GM23338 (cell line): ENCODE results near the gene TRAF3IP1. TPM values are rescaled to one million over a fixed set of nuclear protein-coding genes. Genes with fewer than 3 reads are reported as not detected.

Experiments used
- ATAC-seq: fragments of 200-7000 bp; cut with Tn5 transposase; 3 replicates; pipeline ENCODE4 v1.9.1; 2020
- DNase-seq: peaks from one replicate; pipeline ENCODE4 v3.0.0-alpha.2; 2015; ENCODE audit warnings: low spot score
- H2AFZ ChIP-seq: fragments of 200-600 bp; sonication (generic); 2 replicates; pipeline ENCODE4 v1.8.0; 2016; ENCODE audit warnings: antibody characterized with exemption, mild to moderate bottlenecking, moderate library complexity
- H3F3A ChIP-seq: fragments of 200-600 bp; sonication (generic); replicated peaks from 2 replicates; pipeline ENCODE4 v1.8.0; 2017; ENCODE audit warnings: antibody characterized with exemption, mixed run types, low read depth
- H3K27ac ChIP-seq: fragments of 200-600 bp; sonication (generic); 2 replicates; pipeline ENCODE4 v1.6.1; 2016; ENCODE audit warnings: low read depth
- H3K27me3 ChIP-seq: fragments of 200-600 bp; sonication (generic); 2 replicates; pipeline ENCODE4 v1.8.0; 2016; ENCODE audit warnings: mild to moderate bottlenecking, mixed run types, moderate library complexity; ENCODE audit not compliant: insufficient read depth
- H3K36me3 ChIP-seq: fragments of 200-600 bp; sonication (generic); 2 replicates; pipeline ENCODE4 v1.8.0; 2016; ENCODE audit warnings: mild to moderate bottlenecking; ENCODE audit not compliant: insufficient read depth
- H3K4me1 ChIP-seq: fragments of 200-600 bp; sonication (generic); 2 replicates; pipeline ENCODE4 v1.8.0; 2016; ENCODE audit warnings: mild to moderate bottlenecking, moderate library complexity; ENCODE audit not compliant: insufficient read depth
- H3K4me2 ChIP-seq: fragments of 200-600 bp; sonication (generic); 2 replicates; pipeline ENCODE4 v1.7.1; 2017; ENCODE audit warnings: mixed run types
- H3K4me3 ChIP-seq: fragments of 200-600 bp; sonication (generic); 2 replicates; pipeline ENCODE4 v1.6.1; 2016; ENCODE audit warnings: mixed run types
- H3K79me2 ChIP-seq: fragments of 200-600 bp; sonication (generic); replicated peaks from 2 replicates; pipeline ENCODE4 v1.8.0; 2017; ENCODE audit warnings: mild to moderate bottlenecking; ENCODE audit not compliant: insufficient read depth
- H3K9me2 ChIP-seq: fragments of 200-600 bp; sonication (generic); 2 replicates; pipeline ENCODE4 v1.8.0; 2017; ENCODE audit not compliant: insufficient read depth
- H4K20me1 ChIP-seq: fragments of 200-600 bp; sonication (generic); replicated peaks from 2 replicates; pipeline ENCODE4 v1.8.0; 2017; ENCODE audit warnings: mild to moderate bottlenecking; ENCODE audit not compliant: insufficient read depth
- H3K27ac Mint-ChIP-seq: 2 replicates; pipeline ENCODE4 v1.8.0; 2020; ENCODE audit warnings: inconsistent platforms, mild to moderate bottlenecking, moderate library complexity, mixed read lengths
- H3K27me3 Mint-ChIP-seq: 3 replicates; pipeline ENCODE4 v1.8.0; 2022; ENCODE audit warnings: low read depth, mild to moderate bottlenecking, moderate library complexity, mixed read lengths, inconsistent platforms; ENCODE audit not compliant: insufficient read depth, poor library complexity
- H3K36me3 Mint-ChIP-seq: 3 replicates; pipeline ENCODE4 v1.8.0; 2021; ENCODE audit warnings: low read depth, mild to moderate bottlenecking, inconsistent platforms, moderate library complexity, mixed read lengths
- H3K4me1 Mint-ChIP-seq: 3 replicates; pipeline ENCODE4 v1.8.0; 2020; ENCODE audit warnings: mild to moderate bottlenecking, inconsistent platforms, mixed read lengths
- H3K4me3 Mint-ChIP-seq: 3 replicates; pipeline ENCODE4 v1.8.0; 2021; ENCODE audit warnings: moderate library complexity, mild to moderate bottlenecking, inconsistent platforms, mixed read lengths
- H3K9me3 Mint-ChIP-seq: 3 replicates; pipeline ENCODE4 v1.8.0; 2020; ENCODE audit warnings: moderate library complexity, mild to moderate bottlenecking, inconsistent platforms, mixed read lengths
- CTCF ChIP-seq, 2 experiments: fragments of 200-600 bp in 1 of 2; sonication (generic) in 1 of 2; conservative IDR thresholded peaks; 2 replicates each; pipeline versions ENCODE4 v1.5.1 to v1.6.1; 2016 to 2017; ENCODE audit warnings: antibody characterized with exemption in 2 of 2, low read depth in 2 of 2, mild to moderate bottlenecking in 2 of 2, moderate library complexity in 1 of 2
- ETS1 ChIP-seq: IDR thresholded peaks from 2 replicates; pipeline ENCODE4 v1.6.1; 2016; ENCODE audit warnings: antibody characterized with exemption
- EZH2 ChIP-seq: fragments of 200-600 bp; sonication (generic); IDR thresholded peaks from one replicate; pipeline ENCODE4 v1.8.0; 2017; ENCODE audit warnings: antibody characterized with exemption, mild to moderate bottlenecking, low read depth; ENCODE audit not compliant: unreplicated experiment
- EZH2phosphoT487 ChIP-seq: fragments of 200-600 bp; sonication (generic); IDR thresholded peaks from one replicate; pipeline ENCODE4 v1.8.1; 2018; ENCODE audit warnings: antibody characterized with exemption; ENCODE audit not compliant: unreplicated experiment
- JUNB ChIP-seq: IDR thresholded peaks from one replicate; pipeline ENCODE4 v1.6.1; 2016; ENCODE audit warnings: antibody characterized with exemption; ENCODE audit not compliant: unreplicated experiment
- NANOG ChIP-seq: IDR thresholded peaks from 2 replicates; pipeline ENCODE4 v1.6.1; 2016; ENCODE audit warnings: antibody characterized with exemption, borderline replicate concordance
- REST ChIP-seq: IDR thresholded peaks from one replicate; pipeline ENCODE4 v1.6.1; 2018; ENCODE audit warnings: antibody characterized with exemption; ENCODE audit not compliant: unreplicated experiment
- STAT1 ChIP-seq: IDR thresholded peaks from one replicate; pipeline ENCODE4 v1.6.1; 2016; ENCODE audit warnings: antibody characterized with exemption; ENCODE audit not compliant: unreplicated experiment
- ZNF114 ChIP-seq: fragments of 250-450 bp; sonication (Bioruptor Pico); IDR thresholded peaks from 2 replicates; pipeline ENCODE4 v1.5.0; 2020; ENCODE audit warnings: mild to moderate bottlenecking, moderate library complexity
- ZNF331 ChIP-seq: fragments of 250-450 bp; sonication (Bioruptor Pico); IDR thresholded peaks from 2 replicates; pipeline ENCODE4 v1.5.0; 2020; ENCODE audit warnings: low read depth, mild to moderate bottlenecking, moderate library complexity
- polyA plus RNA-seq: library from polyadenylated mRNA; unstranded; fragments of >200 nt; fragmentation: Nextera tagmentation; extraction: Ambion mirVana; gene quantifications from 2 replicates; pipeline ENCODE4 v1.2.1, GENCODE V29; 2016
- total RNA-seq: library from RNA; depleted of rRNA; stranded (reverse); fragments of >200 nt; shearing (Covaris generic); gene quantifications from 2 replicates; pipeline ENCODE4 v1.2.3, GENCODE V29; 2014

TRAF3IP1 gene
- total and polyA plus RNA-seq, 2 experiments from 2014 or later = 12.5 to 20.7 TPM

- DNase-seq (no peak), ATAC-seq (peak; percentile 73)
- H3K27ac Mint-ChIP-seq = no peak overlapping the region
- no peaks in the 10 kb centered on the region; the same call in 2 of the 3 replicates for H3K4me1 Mint-ChIP-seq
- Histone ChIP-seq H3F3A (no peaks in the 10 kb centered on the region), H2AFZ (no peak overlapping the region), H3K79me2 (peaks cover 82% of the 10 kb centered on the region), H3K36me3 (peaks cover 19% of the 10 kb centered on the region), H3K27me3 (no peaks in the 10 kb centered on the region), H3K4me3 (no peak overlapping the region), H4K20me1 (peaks cover 28% of the 10 kb centered on the region), H3K4me2 (no peak overlapping the region), H3K4me1 (no peaks in the 10 kb centered on the region), H3K27ac (no peak overlapping the region), H3K9me2 (no peaks in the 10 kb centered on the region)
- peaks cover 12% of the 10 kb centered on the region; the same call in 2 of the 3 replicates for H3K9me3 Mint-ChIP-seq
- H3K36me3 Mint-ChIP-seq = peaks cover 60% of the 10 kb centered on the region
- TF ChIP-seq CTCF (conservative IDR thresholded peaks at IDR 0.05; ENCODE audit: low read depth in 2 of 2) = peak in 1 of 2 experiments; percentile 42; a peak in 3 of 4 replicates
- no peak for TF ChIP-seq JUNB
- no peak for TF ChIP-seq ZNF331 (CRISPR knock-in tag)
- TF ChIP-seq STAT1 = no peak
- no peak for TF ChIP-seq ZNF114 (CRISPR knock-in tag)
- H3K27me3 Mint-ChIP-seq = no peaks in the 10 kb centered on the region
- H3K4me3 Mint-ChIP-seq = no peak overlapping the region
Measured at GRCh38 chr2:238433300-238433915, 113.1 kb downstream of the TRAF3IP1 start.

GRCh38 chr2:238433941-238434845 is 113.9 kb downstream of the TRAF3IP1 start:
- no peaks in the 10 kb centered on the region for H3F3A ChIP-seq
- Mint-ChIP-seq H3K27me3 (no peaks in the 10 kb centered on the region), H3K4me3 (no peak overlapping the region), H3K27ac (no peak overlapping the region), H3K36me3 (peaks cover 66% of the 10 kb centered on the region), H3K4me1 (no peaks in the 10 kb centered on the region; the same call in 2 of the 3 replicates), H3K9me3 (peaks cover 12% of the 10 kb centered on the region; the same call in 2 of the 3 replicates)
- H3K9me2 ChIP-seq = no peaks in the 10 kb centered on the region
- H3K27ac ChIP-seq = no peak overlapping the region
- H4K20me1 ChIP-seq = peaks cover 36% of the 10 kb centered on the region
- ATAC-seq = no peak
- peaks cover 17% of the 10 kb centered on the region for H3K36me3 ChIP-seq
- no peak for DNase-seq
- no peaks in the 10 kb centered on the region for H3K4me1 ChIP-seq
- no peak overlapping the region for H2AFZ ChIP-seq
- H3K4me3 ChIP-seq = no peak overlapping the region
- peaks cover 82% of the 10 kb centered on the region for H3K79me2 ChIP-seq
- no peak overlapping the region for H3K4me2 ChIP-seq
- no peak for TF ChIP-seq NANOG
- no peak for TF ChIP-seq CTCF (conservative IDR thresholded peaks at IDR 0.05; ENCODE audit: low read depth in 2 of 2)
- no peak for TF ChIP-seq ZNF114 (CRISPR knock-in tag)
- TF ChIP-seq STAT1 = no peak
- TF ChIP-seq ETS1 = no peak
- TF ChIP-seq REST = no peak
- TF ChIP-seq EZH2 = no peak
- TF ChIP-seq EZH2phosphoT487 = no peak
- H3K27me3 ChIP-seq = no peaks in the 10 kb centered on the region
